ENCODE measurements around the gene OSBPL7.

The OSBPL7 gene

DNA sequence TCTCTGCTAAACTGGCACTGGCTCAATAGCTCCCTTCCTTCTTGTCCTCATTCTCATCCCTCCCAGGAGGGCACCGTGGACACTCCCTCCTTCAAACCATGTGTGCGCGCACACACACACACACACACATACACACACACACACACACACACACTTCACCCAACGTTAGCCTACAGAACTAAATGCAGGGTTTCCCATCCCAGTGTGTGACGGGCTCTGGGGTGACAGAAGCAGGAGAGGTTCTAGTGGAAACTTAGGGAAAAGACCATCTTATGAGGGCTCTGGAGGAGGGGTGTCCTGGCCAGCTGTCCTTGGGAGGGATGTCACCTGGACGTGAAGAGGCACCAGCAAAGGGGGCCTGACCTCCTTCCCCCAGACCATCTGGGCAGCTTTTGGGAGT is 19.7 kb downstream of the OSBPL7 start:
- no peak overlapping the region for H3K4me3 ChIP-seq (ENCODE audit: low read depth, low read length)
- TF ChIP-seq CTCF (conservative IDR thresholded peaks at IDR 0.05; ENCODE audit: low read depth, low read length): no peak
- no peak for DNase-seq (ENCODE audit: low read depth)

DNA sequence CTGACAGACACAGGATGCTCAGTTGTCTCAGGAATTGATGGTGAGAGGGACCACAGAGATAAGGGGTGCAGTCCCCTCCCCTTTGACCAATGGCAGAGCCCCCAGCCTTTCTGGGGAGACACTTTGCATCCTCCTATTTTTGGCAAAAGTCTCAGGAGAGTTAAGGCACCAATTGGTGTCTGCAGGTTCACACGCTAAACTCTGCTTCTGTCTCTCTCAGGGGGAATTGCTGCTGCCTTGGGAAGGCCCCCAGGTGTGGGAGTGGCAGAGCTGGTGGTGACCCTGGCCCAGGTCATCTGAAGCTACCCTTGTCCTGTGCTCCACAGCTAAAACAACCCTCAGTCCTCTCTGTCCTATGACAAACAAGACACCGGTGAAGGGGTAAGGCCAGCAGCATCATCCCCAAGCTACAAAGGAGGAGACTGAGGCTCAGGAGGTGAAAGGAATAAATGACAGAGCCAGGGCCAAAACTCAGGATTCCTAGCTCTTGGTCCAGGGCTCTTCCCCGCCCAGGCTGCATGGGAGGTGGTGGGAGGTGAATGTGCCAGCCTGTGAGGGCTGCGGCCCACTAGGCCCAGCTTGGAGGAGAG is 20.3 kb downstream of the OSBPL7 start:
- H3K4me3 ChIP-seq (ENCODE audit: low read depth, low read length): no peak overlapping the region
- TF ChIP-seq CTCF (conservative IDR thresholded peaks at IDR 0.05; ENCODE audit: low read depth, low read length): no peak
- DNase-seq (ENCODE audit: low read depth): no peak

DNA sequence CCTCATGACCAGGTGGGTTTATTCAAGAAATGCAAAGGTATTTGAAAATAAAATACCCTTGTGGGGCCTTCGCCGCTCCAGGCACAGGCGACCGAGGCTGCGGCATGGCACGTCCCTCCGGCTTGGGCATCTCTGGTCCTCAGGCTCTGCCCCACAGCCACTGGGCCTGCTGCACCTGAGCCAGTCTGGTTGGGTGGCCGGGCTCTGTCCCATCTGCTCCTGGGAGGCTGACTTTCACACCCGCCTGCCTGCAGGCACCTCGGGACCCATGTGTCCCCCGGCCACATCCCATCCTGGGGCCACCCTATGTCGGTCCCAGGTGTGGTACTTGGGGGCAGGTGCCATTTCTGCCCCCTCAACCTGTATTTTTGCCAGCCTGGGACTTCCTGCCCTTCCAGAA is 20.9 kb downstream of the OSBPL7 start:
- no peak for TF ChIP-seq CTCF (conservative IDR thresholded peaks at IDR 0.05; ENCODE audit: low read depth, low read length)
- no peak for DNase-seq (ENCODE audit: low read depth)
- no peak overlapping the region for H3K4me3 ChIP-seq (ENCODE audit: low read depth, low read length)

- TF ChIP-seq CTCF (conservative IDR thresholded peaks at IDR 0.05; ENCODE audit: low read depth, low read length): no peak
- H3K4me3 ChIP-seq (ENCODE audit: low read depth, low read length): no peak overlapping the region
- DNase-seq (ENCODE audit: low read depth): no peak
These were observed 23.8 kb downstream of the OSBPL7 start for GRCh38 chr17:47797797-47798196.

GRCh38 chr17:47792979-47793378 is 28.6 kb downstream of the OSBPL7 start:
- no peak for TF ChIP-seq CTCF (conservative IDR thresholded peaks at IDR 0.05; ENCODE audit: low read depth, low read length)

DNA sequence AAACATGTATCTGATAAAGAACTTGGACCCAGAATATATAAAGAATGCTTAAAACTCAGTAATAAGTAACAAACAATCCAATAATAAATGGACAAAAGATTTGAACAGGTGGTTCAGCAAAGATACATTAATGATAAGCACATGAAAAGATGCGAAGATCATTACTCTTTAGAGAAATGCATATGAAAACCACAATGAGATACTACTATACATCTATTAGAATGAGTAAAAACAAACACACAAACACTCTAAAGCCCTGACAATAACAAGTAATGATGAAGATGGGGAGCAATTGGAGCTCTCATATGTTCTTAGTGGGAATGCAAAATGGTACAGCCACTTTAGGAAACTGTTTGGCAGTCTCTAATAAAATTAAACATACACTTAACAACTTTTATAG is 29.1 kb downstream of the OSBPL7 start:
- no peak for DNase-seq (ENCODE audit: low read depth)
- TF ChIP-seq CTCF (conservative IDR thresholded peaks at IDR 0.05; ENCODE audit: low read depth, low read length): no peak
- H3K4me3 ChIP-seq (ENCODE audit: low read depth, low read length): no peak overlapping the region

More at GRCh38 chr17:47792979-47793378, 28.6 kb downstream of the OSBPL7 start:
- no peak overlapping the region for H3K4me3 ChIP-seq (ENCODE audit: low read depth, low read length)
- DNase-seq (ENCODE audit: low read depth): no peak

DNA sequence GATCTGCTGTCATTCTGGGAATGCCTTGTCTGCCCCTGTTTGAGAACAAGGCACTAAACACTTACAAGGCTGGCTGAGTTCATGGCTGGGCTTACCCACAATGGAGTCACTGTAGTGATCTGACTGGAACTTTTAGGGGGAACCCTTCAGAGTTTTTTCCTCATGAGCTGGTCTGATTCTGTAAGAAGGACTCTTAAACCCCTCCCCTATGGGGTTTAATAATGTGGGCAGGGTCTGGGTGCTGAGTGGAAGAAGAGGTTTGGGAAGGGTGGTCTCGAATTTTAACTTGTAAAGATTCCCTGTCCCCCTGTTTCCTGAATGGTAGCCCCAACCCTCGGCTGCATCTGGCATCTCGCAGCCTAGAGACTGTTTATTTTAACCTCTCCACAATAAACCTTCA is 30.6 kb downstream of the OSBPL7 start:
- H3K4me3 ChIP-seq (ENCODE audit: low read depth, low read length): no peak overlapping the region
- no peak for DNase-seq (ENCODE audit: low read depth)
- TF ChIP-seq CTCF (conservative IDR thresholded peaks at IDR 0.05; ENCODE audit: low read depth, low read length): no peak

Data from choroid plexus epithelial cell (primary cell).